ENCODE measurements around the gene KRT78.

DNA sequence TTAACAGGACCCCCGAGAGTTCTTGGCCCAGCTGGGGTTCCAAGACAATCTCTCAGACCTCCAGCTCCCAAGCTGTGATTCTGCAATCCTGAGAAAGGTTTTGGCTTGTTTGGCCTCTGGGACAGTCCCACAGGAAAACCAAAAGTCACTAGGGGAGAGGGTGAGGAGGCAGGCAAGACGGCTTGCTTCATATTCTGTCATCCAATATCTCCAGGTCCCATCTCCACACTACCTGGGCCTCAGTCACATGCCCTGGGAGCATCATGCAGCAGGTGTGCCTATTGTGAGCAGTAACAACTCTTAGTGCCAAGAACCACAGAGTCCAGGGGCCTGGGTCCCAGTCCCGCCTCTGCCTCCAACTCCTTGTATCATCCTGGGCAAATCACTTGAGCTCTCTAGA, 16.3 kb downstream of the KRT78 start:
- TF ChIP-seq, protein P1, sequence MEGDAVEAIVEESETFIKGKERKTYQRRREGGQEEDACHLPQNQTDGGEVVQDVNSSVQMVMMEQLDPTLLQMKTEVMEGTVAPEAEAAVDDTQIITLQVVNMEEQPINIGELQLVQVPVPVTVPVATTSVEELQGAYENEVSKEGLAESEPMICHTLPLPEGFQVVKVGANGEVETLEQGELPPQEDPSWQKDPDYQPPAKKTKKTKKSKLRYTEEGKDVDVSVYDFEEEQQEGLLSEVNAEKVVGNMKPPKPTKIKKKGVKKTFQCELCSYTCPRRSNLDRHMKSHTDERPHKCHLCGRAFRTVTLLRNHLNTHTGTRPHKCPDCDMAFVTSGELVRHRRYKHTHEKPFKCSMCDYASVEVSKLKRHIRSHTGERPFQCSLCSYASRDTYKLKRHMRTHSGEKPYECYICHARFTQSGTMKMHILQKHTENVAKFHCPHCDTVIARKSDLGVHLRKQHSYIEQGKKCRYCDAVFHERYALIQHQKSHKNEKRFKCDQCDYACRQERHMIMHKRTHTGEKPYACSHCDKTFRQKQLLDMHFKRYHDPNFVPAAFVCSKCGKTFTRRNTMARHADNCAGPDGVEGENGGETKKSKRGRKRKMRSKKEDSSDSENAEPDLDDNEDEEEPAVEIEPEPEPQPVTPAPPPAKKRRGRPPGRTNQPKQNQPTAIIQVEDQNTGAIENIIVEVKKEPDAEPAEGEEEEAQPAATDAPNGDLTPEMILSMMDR (IDR thresholded peaks at IDR 0.05), result no peak
- TF ChIP-seq EZH2 (IDR thresholded peaks at IDR 0.05; ENCODE audit: borderline replicate concordance, insufficient read depth, low read depth, low read length, poor library complexity, severe bottlenecking), result no peak
